NB4 (cell line): ENCODE measurements around the gene SLC1A5.

Experiments
- CTCF ChIP-seq: IDR thresholded peaks from one replicate; pipeline ENCODE4 v1.5.1; 2012; ENCODE audit warnings: low read depth, low read length
- TF ChIP-seq, protein P1 (sequence below): IDR thresholded peaks from 2 replicates; pipeline ENCODE4 v1.6.1; 2011; ENCODE audit warnings: low read depth, low read length

GRCh38 chr19:46759817-46760333 lies 28.5 kb downstream of the SLC1A5 start:
- TF ChIP-seq CTCF = no peak
- TF ChIP-seq, protein P1, sequence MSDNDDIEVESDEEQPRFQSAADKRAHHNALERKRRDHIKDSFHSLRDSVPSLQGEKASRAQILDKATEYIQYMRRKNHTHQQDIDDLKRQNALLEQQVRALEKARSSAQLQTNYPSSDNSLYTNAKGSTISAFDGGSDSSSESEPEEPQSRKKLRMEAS = no peak
